Thoracic aorta (tissue), 2 donors: ENCODE data around the gene GALNT16. TPM values are rescaled to one million over a fixed set of nuclear protein-coding genes. Genes with fewer than 3 reads are reported as not detected.

Experiments used
- ATAC-seq: fragments of 150-250 bp; one replicate; pipeline ENCODE4 v1.8.0; 2017; ENCODE audit warnings: low read depth; ENCODE audit not compliant: insufficient number of reproducible peaks, low FRiP score
- DNase-seq: peaks from one replicate; pipeline ENCODE4 v3.0.0-alpha.2; 2020; ENCODE audit warnings: low spot score
- H3K27ac ChIP-seq, 2 donors: fragments of 200-600 bp; sonication (generic); 1 replicate in 1 of 2; 2 replicates in 1 of 2; pipeline ENCODE4 v1.5.1; 2016; ENCODE audit warnings: mild to moderate bottlenecking in 2 of 2, moderate library complexity in 2 of 2
- H3K27me3 ChIP-seq: fragments of 200-600 bp; sonication (generic); replicated peaks from 2 replicates; pipeline ENCODE4 v1.6.0; 2016; ENCODE audit warnings: mild to moderate bottlenecking; ENCODE audit not compliant: insufficient read depth
- H3K36me3 ChIP-seq: fragments of 200-600 bp; sonication (generic); one replicate; pipeline ENCODE4 v1.5.1; 2016
- H3K4me1 ChIP-seq, 2 donors: fragments of 200-600 bp; sonication (generic); 1 replicate in 1 of 2; 2 replicates in 1 of 2; pipeline versions ENCODE4 v1.5.1 to v1.6.0; 2016; ENCODE audit warnings: low read depth in 2 of 2, mild to moderate bottlenecking in 1 of 2; ENCODE audit not compliant: control insufficient read depth in 1 of 2
- H3K4me3 ChIP-seq: fragments of 200-600 bp; sonication (generic); 2 replicates; pipeline ENCODE4 v1.5.1; 2016; ENCODE audit warnings: mild to moderate bottlenecking
- H3K9me3 ChIP-seq: fragments of 200-600 bp; sonication (generic); 2 replicates; pipeline ENCODE4 v1.5.1; 2016
- CTCF ChIP-seq: fragments of 200-600 bp; sonication (generic); IDR thresholded peaks from one replicate; pipeline ENCODE4 v1.5.1; 2019; ENCODE audit warnings: antibody characterized with exemption
- total RNA-seq, 2 donors: library from RNA; depleted of rRNA; stranded (reverse); fragments of >200 nt; gene quantifications; one replicate each; pipeline versions ENCODE4 v1.1.0 to v1.2.3, GENCODE V29; 2016

GALNT16 gene
- total RNA-seq, 2 donors from 2014 or later = 12.1 to 15.8 TPM

DNA sequence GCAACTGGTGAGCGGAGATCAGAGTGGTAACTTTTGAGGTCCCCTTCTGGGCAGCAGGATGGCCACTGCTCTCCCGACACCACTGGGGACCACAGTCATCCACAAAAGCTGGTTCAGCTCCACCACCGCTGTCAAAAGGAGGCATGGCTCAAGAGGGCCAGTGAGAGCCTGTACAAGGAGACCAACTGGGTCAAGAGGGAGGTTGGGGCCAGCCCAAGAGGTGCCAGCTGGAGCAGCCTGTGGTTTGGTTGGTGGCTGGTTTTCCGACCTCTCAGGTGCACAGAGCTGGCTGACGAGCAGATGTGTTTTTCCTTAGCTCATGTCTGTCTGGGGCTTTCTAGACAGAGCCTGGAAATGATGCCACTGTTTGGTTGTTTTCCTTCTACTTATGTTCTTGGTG, 78.0 kb downstream of the GALNT16 start:
- Histone ChIP-seq H3K9me3 (no peaks in the 10 kb centered on the region), H3K36me3 (no peaks in the 10 kb centered on the region), H3K27ac (no peak overlapping the region), H3K4me3 (no peak overlapping the region), H3K4me1 (peaks cover 0 to 4% of the 10 kb centered on the region in 2 donors), H3K27me3 (no peaks in the 10 kb centered on the region)
- DNase-seq (no peak), ATAC-seq (no peak)
- no peak for TF ChIP-seq CTCF

DNA sequence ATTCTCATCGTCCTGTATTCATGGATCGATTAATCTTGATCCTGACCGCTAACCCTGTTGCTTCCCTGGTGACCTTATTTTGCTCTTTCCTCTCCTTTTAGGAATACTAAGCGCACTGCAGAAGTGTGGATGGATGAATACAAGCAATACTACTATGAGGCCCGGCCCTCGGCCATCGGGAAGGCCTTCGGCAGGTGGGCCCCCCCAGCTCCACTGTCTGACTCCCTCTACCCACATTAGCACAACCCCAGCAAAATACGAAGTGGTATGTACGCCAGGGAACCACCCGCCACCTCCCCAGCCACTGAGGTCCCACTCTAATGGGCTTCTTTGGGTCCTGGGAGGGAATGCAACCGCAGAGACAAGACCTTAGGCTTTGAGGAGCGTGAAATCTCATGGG, 79.5 kb downstream of the GALNT16 start:
- ATAC-seq (no peak), DNase-seq (no peak)
- no peak for TF ChIP-seq CTCF
- H3K36me3 ChIP-seq = no peaks in the 10 kb centered on the region
- no peak overlapping the region for H3K4me3 ChIP-seq
- H3K27me3 ChIP-seq = no peaks in the 10 kb centered on the region
- H3K4me1 ChIP-seq = peaks cover 0 to 8% of the 10 kb centered on the region in 2 donors
- H3K27ac ChIP-seq = no peak overlapping the region
- H3K9me3 ChIP-seq = no peaks in the 10 kb centered on the region

DNA sequence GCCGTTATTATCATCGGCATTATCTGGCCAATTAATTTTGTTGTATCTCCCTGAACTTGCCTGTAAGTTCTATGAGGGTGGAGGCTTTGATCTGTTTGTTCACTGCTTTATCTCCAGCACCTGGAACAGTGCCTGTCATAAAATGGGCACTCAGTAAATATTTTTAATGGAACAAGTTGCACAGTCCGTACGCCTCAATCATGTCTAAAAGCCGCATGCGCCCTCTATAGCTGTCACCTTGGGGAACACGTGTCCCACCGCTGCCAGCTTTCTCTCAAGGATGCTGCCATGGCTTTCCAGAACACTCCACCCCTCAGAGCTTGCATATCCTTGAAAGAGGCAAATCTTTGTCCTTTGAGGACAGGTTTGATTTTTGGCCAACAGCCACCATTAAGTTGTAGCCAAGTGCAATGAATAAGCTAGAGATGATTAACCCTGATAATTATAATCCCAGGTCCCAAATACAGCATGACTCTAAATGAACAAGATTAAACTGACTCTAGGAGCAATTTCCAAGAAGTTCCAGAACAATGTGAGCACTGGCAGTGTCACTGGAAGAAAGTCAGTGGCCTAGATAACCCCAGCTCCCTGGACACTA, 83.1 kb downstream of the GALNT16 start:
- Histone ChIP-seq H3K9me3 (no peaks in the 10 kb centered on the region), H3K4me3 (no peak overlapping the region), H3K27ac (no peak overlapping the region), H3K36me3 (no peaks in the 10 kb centered on the region), H3K4me1 (peaks cover 0 to 8% of the 10 kb centered on the region in 2 donors), H3K27me3 (no peaks in the 10 kb centered on the region)
- DNase-seq (no peak), ATAC-seq (no peak)
- no peak for TF ChIP-seq CTCF

DNA sequence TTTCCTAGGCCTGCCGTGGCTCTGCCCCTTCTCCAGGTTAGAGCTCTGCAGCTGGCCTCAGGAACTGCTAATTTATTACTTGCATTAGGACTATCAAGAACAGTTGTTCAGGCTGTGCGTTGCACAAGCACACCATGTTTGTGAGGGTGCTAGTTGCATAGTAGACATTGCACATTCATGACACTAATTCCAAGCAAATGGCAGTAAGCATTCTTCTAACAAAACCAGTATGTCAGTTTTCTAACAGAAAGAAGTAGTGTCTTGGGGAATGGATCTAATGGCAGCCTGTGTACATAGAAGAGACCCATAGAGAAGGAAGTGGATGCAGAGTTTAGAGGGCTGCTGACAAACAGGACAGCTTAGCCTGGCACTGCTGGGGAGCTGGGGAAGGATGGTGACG, 84.2 kb downstream of the GALNT16 start:
- no peak for TF ChIP-seq CTCF
- H3K4me3 ChIP-seq = no peak overlapping the region

GRCh38 chr14:69345402-69345801, 85.4 kb downstream of the GALNT16 start:
- H3K9me3 ChIP-seq = no peaks in the 10 kb centered on the region
- no peak overlapping the region for H3K27ac ChIP-seq
- no peak for ATAC-seq
- no peaks in the 10 kb centered on the region for H3K36me3 ChIP-seq
- peaks cover 0 to 8% of the 10 kb centered on the region in 2 donors for H3K4me1 ChIP-seq
- no peak for TF ChIP-seq CTCF
- no peak overlapping the region for H3K4me3 ChIP-seq
- no peak for DNase-seq
- H3K27me3 ChIP-seq = no peaks in the 10 kb centered on the region

More for the DNA sequence above, 84.2 kb downstream of the GALNT16 start:
- Histone ChIP-seq H3K27ac (no peak overlapping the region), H3K9me3 (no peaks in the 10 kb centered on the region), H3K27me3 (no peaks in the 10 kb centered on the region), H3K36me3 (no peaks in the 10 kb centered on the region), H3K4me1 (peaks cover 0 to 8% of the 10 kb centered on the region in 2 donors)
- DNase-seq (no peak), ATAC-seq (no peak)
